H9 (cell line): ENCODE results near the gene KLHL3. TPM values are rescaled to one million over a fixed set of nuclear protein-coding genes. Genes with fewer than 3 reads are reported as not detected.

Experiments used
- DNase-seq: peaks from one replicate; pipeline ENCODE4 v3.0.0-alpha.2; 2017
- H2AFZ ChIP-seq: one replicate; pipeline ENCODE4 v1.6.1; 2013; ENCODE audit warnings: mild to moderate bottlenecking, low read length, control low read depth, moderate library complexity
- H2AK5ac ChIP-seq: 2 replicates; pipeline ENCODE4 v1.6.1; 2013; ENCODE audit warnings: low read length, control low read depth, mixed read lengths; ENCODE audit not compliant: insufficient read length
- H2BK120ac ChIP-seq: one replicate; pipeline ENCODE4 v1.6.1; 2013; ENCODE audit warnings: low read depth, mild to moderate bottlenecking, low read length, control low read depth, inconsistent platforms; ENCODE audit not compliant: poor library complexity, severe bottlenecking
- H2BK12ac ChIP-seq: 2 replicates; pipeline ENCODE4 v1.6.1; 2013; ENCODE audit warnings: low read length, control low read depth, mixed read lengths, low read depth; ENCODE audit not compliant: insufficient read length
- H2BK15ac ChIP-seq: 2 replicates; pipeline ENCODE4 v1.6.1; 2013; ENCODE audit warnings: low read depth, low read length, control low read depth
- H2BK20ac ChIP-seq: one replicate; pipeline ENCODE4 v1.6.1; 2013; ENCODE audit warnings: low read depth, mild to moderate bottlenecking, low read length, control low read depth, inconsistent platforms; ENCODE audit not compliant: poor library complexity, severe bottlenecking
- H2BK5ac ChIP-seq: 2 replicates; pipeline ENCODE4 v1.6.1; 2013; ENCODE audit warnings: low read length, control low read depth, mixed read lengths; ENCODE audit not compliant: insufficient read length
- H3K14ac ChIP-seq: 2 replicates; pipeline ENCODE4 v1.6.1; 2013; ENCODE audit warnings: low read length, control low read depth; ENCODE audit not compliant: insufficient read depth
- H3K18ac ChIP-seq: 2 replicates; pipeline ENCODE4 v1.6.1; 2013; ENCODE audit warnings: low read depth, mild to moderate bottlenecking, mixed read lengths, low read length, control low read depth; ENCODE audit not compliant: insufficient read length
- H3K23ac ChIP-seq: 2 replicates; pipeline ENCODE4 v1.6.1; 2013; ENCODE audit warnings: low read length, control low read depth, mixed read lengths, low read depth; ENCODE audit not compliant: insufficient read length
- H3K23me2 ChIP-seq: 2 replicates; pipeline ENCODE4 v1.6.1; 2013; ENCODE audit warnings: low read depth, mild to moderate bottlenecking, mixed read lengths, low read length, control low read depth; ENCODE audit not compliant: insufficient read length, poor library complexity, severe bottlenecking
- H3K27ac ChIP-seq: 2 replicates; pipeline ENCODE4 v1.5.1; 2013; ENCODE audit warnings: low read length, control low read depth, mixed read lengths, low read depth; ENCODE audit not compliant: insufficient read length
- H3K27me3 ChIP-seq: 2 replicates; pipeline ENCODE4 v1.6.1; 2013; ENCODE audit warnings: low read length, control low read depth, inconsistent platforms; ENCODE audit not compliant: insufficient read depth
- H3K4ac ChIP-seq: 2 replicates; pipeline ENCODE4 v1.6.1; 2013; ENCODE audit warnings: low read depth, mild to moderate bottlenecking, control low read depth, inconsistent platforms, low read length, moderate library complexity
- H3K4me1 ChIP-seq: 2 replicates; pipeline ENCODE4 v1.6.1; 2013; ENCODE audit warnings: low read length, control low read depth, inconsistent platforms; ENCODE audit not compliant: insufficient read depth
- H3K4me2 ChIP-seq: 2 replicates; pipeline ENCODE4 v1.6.1; 2013; ENCODE audit warnings: low read length, control low read depth, mixed read lengths; ENCODE audit not compliant: insufficient read length, insufficient read depth
- H3K56ac ChIP-seq: 2 replicates; pipeline ENCODE4 v1.6.1; 2013; ENCODE audit warnings: low read depth, mild to moderate bottlenecking, mixed read lengths, low read length, control low read depth; ENCODE audit not compliant: insufficient read length
- H3K79me1 ChIP-seq: 2 replicates; pipeline ENCODE4 v1.6.1; 2013; ENCODE audit warnings: low read depth, mild to moderate bottlenecking, moderate library complexity, low read length, control low read depth, inconsistent platforms; ENCODE audit not compliant: insufficient read depth, poor library complexity, severe bottlenecking
- H3K79me2 ChIP-seq: 2 replicates; pipeline ENCODE4 v1.6.1; 2013; ENCODE audit warnings: low read length, control low read depth, inconsistent platforms; ENCODE audit not compliant: insufficient read depth
- H3K9ac ChIP-seq: 2 replicates; pipeline ENCODE4 v1.6.1; 2013; ENCODE audit warnings: low read length, control low read depth, mixed read lengths; ENCODE audit not compliant: insufficient read length; ENCODE audit errors: extremely low read depth
- H3K9me3 ChIP-seq: one replicate; pipeline ENCODE4 v1.6.1; 2013; ENCODE audit warnings: low read depth, low read length, inconsistent platforms; ENCODE audit not compliant: control insufficient read depth
- H3T11ph ChIP-seq: one replicate; pipeline ENCODE4 v1.6.1; 2013; ENCODE audit warnings: mild to moderate bottlenecking, low read length, control low read depth, inconsistent platforms
- H4K20me1 ChIP-seq: one replicate; pipeline ENCODE4 v1.6.1; 2013; ENCODE audit not compliant: control insufficient read depth, insufficient read length, insufficient read depth
- H4K5ac ChIP-seq: 2 replicates; pipeline ENCODE4 v1.6.1; 2013; ENCODE audit warnings: low read depth, mild to moderate bottlenecking, mixed read lengths, low read length, control low read depth; ENCODE audit not compliant: insufficient read length
- H4K8ac ChIP-seq: replicated peaks from 2 replicates; pipeline ENCODE4 v1.6.1; 2013; ENCODE audit warnings: low read length, control low read depth, mixed read lengths, low read depth; ENCODE audit not compliant: insufficient read length
- H4K91ac ChIP-seq: 2 replicates; pipeline ENCODE4 v1.6.1; 2013; ENCODE audit warnings: low read depth, mild to moderate bottlenecking, moderate library complexity, mixed read lengths, low read length, control low read depth; ENCODE audit not compliant: insufficient read length
- H3K27ac Mint-ChIP-seq, 3 experiments: 2 replicates in 2 of 3; 3 replicates in 1 of 3; pipeline ENCODE4 v1.8.0; 2020 to 2021; ENCODE audit warnings: mixed read lengths in 3 of 3, mild to moderate bottlenecking in 1 of 3, moderate library complexity in 1 of 3
- H3K27me3 Mint-ChIP-seq: 2 replicates; pipeline ENCODE4 v1.8.0; 2021; ENCODE audit warnings: low read depth, mild to moderate bottlenecking, moderate library complexity, mixed read lengths
- H3K36me3 Mint-ChIP-seq, 3 experiments: 2 replicates in 2 of 3; 3 replicates in 1 of 3; pipeline ENCODE4 v1.8.0; 2020 to 2021; ENCODE audit warnings: low read depth in 3 of 3, mixed read lengths in 3 of 3; ENCODE audit not compliant: insufficient read depth in 1 of 3
- H3K4me1 Mint-ChIP-seq, 2 experiments: 2 replicates each; pipeline ENCODE4 v1.8.0; 2020; ENCODE audit warnings: mixed read lengths in 2 of 2
- H3K4me3 Mint-ChIP-seq, 2 experiments: 2 replicates in 1 of 2; 3 replicates in 1 of 2; pipeline ENCODE4 v1.8.0; 2020 to 2021; ENCODE audit warnings: mild to moderate bottlenecking in 2 of 2, mixed read lengths in 2 of 2, moderate library complexity in 1 of 2
- H3K9me3 Mint-ChIP-seq, 2 experiments: 2 replicates in 1 of 2; 3 replicates in 1 of 2; pipeline ENCODE4 v1.8.0; 2020; ENCODE audit warnings: mild to moderate bottlenecking in 2 of 2, mixed read lengths in 2 of 2, moderate library complexity in 1 of 2
- WGBS: extraction: QIAGEN DNeasy Blood & Tissue Kit; methylation state at CpG from one replicate; pipeline ENCODE4 v1.1.7; 2013; ENCODE audit warnings: missing lambda C conversion rate, low lambda C conversion rate, mixed read lengths; ENCODE audit not compliant: insufficient read length; ENCODE audit errors: extremely low coverage; 5-methylcytosine and 5-hydroxymethylcytosine counted together
- total RNA-seq: library from RNA; stranded (reverse); gene quantifications from 2 replicates; pipeline ENCODE4 v1.2.1, GENCODE V29; 2021
- TF ChIP-seq, protein P1 (sequence below): fragments of 200-600 bp; sonication (generic); conservative IDR thresholded peaks from 3 replicates; pipeline ENCODE4 v1.8.0; 2021; ENCODE audit warnings: antibody characterized with exemption, mild to moderate bottlenecking

The KLHL3 gene
- total RNA-seq, 1 experiment from 2014 or later = 12.8 TPM

DNA sequence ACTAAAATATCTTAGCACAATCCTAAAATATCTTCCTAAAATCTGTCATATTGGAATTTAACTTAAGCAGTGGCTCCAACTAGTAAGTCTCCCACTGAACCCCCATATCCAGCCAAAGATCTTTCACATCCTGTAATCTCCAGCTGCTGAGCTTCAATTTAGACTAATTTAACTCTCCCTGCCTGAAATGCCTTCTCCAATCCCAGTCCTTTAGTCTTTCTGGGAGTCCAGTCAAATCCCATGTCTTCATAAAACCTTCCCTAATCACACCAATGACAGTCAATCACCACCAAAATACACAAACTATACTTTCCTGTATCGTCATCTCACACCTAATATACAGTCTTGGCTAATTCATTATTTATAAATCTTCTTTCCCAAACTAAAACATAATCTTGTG, 607 bp upstream of the KLHL3 start:
- Mint-ChIP-seq H3K27me3 (no peaks in the 10 kb centered on the region), H3K9me3 (no peaks in the 10 kb centered on the region; a peak in 1 of 5 replicates), H3K27ac (no peak overlapping the region), H3K4me3 (no peak overlapping the region), H3K36me3 (peaks cover 0 to 5% (median 0%) of the 10 kb centered on the region in 3 experiments; a peak in 1 of 7 replicates), H3K4me1 (peaks cover 6% of the 10 kb centered on the region in 2 experiments)
- Histone ChIP-seq H3K14ac (no peak overlapping the region), H3K79me2 (peaks cover 11% of the 10 kb centered on the region), H3K4me1 (peaks cover 8% of the 10 kb centered on the region; the same call in 1 of the 2 replicates), H3K56ac (no peak overlapping the region), H4K5ac (no peak overlapping the region), H3K4ac (no peak overlapping the region), H3K27ac (no peak overlapping the region), H2BK5ac (no peak overlapping the region), H3K23ac (no peak overlapping the region), H3K79me1 (peaks cover 6% of the 10 kb centered on the region), H3K27me3 (no peaks in the 10 kb centered on the region), H2AFZ (no peak overlapping the region), H2BK12ac (no peak overlapping the region), H3K4me2 (no peak overlapping the region), H2BK20ac (no peak overlapping the region), H4K91ac (no peak overlapping the region), H2BK15ac (no peak overlapping the region; the same call in 1 of the 2 replicates), H3K23me2 (peaks cover 8% of the 10 kb centered on the region), H3K9me3 (no peaks in the 10 kb centered on the region), H3K9ac (no peak overlapping the region), H4K20me1 (no peaks in the 10 kb centered on the region), H3T11ph (no peak overlapping the region), H4K8ac (no peak overlapping the region), H2BK120ac (no peak overlapping the region), H2AK5ac (no peak overlapping the region), H3K18ac (no peak overlapping the region)
- WGBS = 100% methylated on average over 1 of the region's 1 CpG
- DNase-seq = no peak
- TF ChIP-seq, protein P1, sequence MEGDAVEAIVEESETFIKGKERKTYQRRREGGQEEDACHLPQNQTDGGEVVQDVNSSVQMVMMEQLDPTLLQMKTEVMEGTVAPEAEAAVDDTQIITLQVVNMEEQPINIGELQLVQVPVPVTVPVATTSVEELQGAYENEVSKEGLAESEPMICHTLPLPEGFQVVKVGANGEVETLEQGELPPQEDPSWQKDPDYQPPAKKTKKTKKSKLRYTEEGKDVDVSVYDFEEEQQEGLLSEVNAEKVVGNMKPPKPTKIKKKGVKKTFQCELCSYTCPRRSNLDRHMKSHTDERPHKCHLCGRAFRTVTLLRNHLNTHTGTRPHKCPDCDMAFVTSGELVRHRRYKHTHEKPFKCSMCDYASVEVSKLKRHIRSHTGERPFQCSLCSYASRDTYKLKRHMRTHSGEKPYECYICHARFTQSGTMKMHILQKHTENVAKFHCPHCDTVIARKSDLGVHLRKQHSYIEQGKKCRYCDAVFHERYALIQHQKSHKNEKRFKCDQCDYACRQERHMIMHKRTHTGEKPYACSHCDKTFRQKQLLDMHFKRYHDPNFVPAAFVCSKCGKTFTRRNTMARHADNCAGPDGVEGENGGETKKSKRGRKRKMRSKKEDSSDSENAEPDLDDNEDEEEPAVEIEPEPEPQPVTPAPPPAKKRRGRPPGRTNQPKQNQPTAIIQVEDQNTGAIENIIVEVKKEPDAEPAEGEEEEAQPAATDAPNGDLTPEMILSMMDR = no peak
